Esophagus muscularis mucosa (tissue), 3 donors: Measurements from ENCODE around the gene PAPLN.

Experiments used
- EP300 ChIP-seq: sonication (generic); formaldehyde crosslinking; IDR thresholded peaks from one replicate; pipeline ENCODE4 v1.6.1; 2017; ENCODE audit warnings: antibody characterized with exemption
- POLR2A ChIP-seq: fragments of 450-650 bp; IDR thresholded peaks from one replicate; pipeline ENCODE4 v1.6.1; 2017; ENCODE audit warnings: antibody characterized with exemption, moderate library complexity, mild to moderate bottlenecking, low read depth
- POLR2AphosphoS5 ChIP-seq, 2 donors: sonication (generic); formaldehyde crosslinking; IDR thresholded peaks; one replicate each; pipeline ENCODE4 v1.6.1; 2017; ENCODE audit warnings: antibody characterized with exemption in 2 of 2

DNA sequence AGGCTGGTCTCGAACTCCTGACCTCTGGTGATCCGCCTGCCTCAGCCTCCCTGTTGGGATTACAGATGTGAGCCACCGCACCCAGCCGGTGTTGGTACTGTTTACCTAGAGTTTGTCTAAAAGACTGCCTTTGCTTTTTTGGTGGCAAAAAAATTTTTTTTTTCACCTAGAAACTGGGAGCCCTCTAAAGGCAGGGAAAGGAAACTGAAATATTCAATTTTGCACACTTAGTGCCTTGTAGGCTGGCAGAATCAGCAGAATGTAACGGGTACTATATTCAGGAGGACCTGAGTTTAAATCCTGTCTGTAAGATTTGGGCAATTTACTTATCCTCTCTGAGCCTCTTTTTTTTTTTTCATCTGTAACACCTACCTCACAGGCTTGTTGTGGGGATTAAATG, 43.6 kb downstream of the PAPLN start:
- no peak for TF ChIP-seq POLR2A
- TF ChIP-seq POLR2AphosphoS5 (IDR thresholded peaks at IDR 0.05), result no peak
- no peak for TF ChIP-seq EP300
